Ureter (tissue), 1 donor: ENCODE measurements around the gene CRB1. TPM values are rescaled to one million over a fixed set of nuclear protein-coding genes. Genes with fewer than 3 reads are reported as not detected.

Source experiments
- DNase-seq: peaks from one replicate; pipeline ENCODE4 v3.0.0-alpha.2; 2020; ENCODE audit warnings: low spot score
- total RNA-seq: library from RNA; stranded (reverse); gene quantifications from one replicate; pipeline ENCODE4 v1.2.4, GENCODE V29; 2023
- donor health status: DM: yes; HTN: yes; CAD: no.

Gene CRB1
- total RNA-seq, 1 donor from 2014 or later, result 0.18 TPM

DNA sequence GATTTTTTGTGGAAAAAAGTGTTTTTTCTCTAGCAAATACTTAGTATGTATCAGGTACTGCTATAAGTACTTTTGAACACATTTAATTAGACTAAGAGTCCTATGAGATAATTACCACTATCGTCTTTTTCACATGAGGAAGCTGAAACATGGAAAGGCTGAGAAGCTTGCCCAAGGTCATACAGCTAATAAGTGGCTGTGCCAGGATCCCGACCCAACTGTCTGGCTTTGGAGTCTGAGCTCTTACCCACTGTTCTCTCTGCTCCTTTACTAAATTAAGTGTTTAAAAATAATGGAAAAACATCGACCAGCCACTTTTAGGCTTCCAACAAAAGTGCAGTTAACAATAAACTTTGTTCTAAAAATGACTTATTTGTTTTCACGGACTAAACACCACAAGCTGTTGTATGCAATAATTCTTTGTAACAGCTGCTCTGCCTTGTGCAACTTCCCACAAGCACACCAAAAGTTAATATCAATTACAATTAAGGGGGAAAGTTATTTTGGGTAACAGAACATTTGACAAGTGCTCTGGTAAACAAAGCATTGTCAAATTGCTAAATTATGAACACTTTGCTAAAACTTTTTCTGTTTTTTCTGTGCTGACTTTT, 75.7 kb downstream of the CRB1 start:
- DNase-seq, result no peak

DNA sequence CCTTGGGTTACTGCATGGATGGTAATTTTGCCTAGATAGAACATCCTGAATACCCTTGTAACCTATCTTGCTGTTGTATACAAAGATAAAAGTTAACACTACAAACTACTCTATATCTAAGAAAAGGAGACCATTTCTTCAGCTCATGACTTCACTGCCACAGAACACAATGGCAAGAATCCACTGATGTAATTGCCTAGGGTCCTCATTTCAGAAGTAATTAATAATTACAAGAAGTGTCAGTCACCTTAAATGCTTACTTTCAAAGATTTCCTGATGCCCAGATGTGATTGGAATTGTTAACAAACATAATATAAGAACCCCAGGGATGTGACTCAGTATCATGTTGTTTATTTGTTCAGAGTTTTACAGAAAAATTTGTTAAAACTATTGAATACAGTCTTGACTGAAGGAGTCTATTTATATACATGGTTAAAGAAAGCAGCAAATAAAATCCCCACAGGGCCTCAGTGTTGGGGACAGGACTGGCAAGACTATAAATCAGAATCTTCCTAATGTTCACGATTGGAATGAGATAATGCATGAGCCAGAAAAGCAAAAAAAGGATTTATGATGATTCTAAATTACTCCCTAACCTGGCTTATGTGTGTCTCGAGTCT, 83.9 kb downstream of the CRB1 start:
- DNase-seq, result no peak

DNA sequence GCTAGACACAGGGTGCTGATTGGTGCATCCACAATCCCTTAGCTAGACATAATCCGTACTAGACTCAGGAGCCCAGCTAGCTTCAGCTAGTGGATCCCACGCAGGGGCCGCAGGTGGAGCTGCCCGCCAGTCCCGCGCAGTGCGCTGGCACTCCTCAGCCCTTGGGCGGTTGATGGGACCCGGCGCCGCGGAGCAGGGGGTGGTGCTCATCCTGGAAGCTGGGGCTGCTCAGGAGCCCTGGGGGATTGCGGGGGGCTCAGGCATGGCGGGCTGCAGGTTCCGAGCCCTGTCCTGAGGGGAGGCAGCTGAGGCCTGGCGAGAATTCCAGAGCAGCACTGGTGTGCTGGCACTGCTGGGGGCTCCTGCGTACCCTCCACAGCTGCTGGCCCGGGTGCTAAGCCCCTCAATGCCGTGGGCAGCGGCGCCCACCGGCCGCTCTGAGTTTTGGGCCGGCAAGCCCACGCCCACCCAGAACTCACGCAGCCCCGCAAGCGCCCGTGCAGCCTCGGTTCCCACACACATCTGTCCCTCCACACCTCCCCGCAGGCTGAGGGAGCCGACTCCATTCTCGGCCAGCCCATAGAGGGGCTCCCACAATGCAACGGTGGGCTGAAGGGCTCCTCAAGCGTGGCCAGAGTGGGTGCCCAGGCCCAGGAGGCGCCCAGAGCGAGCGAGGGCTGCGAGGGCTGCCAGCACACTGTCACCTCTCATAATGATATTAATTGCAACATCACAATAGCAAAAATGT, 87.4 kb downstream of the CRB1 start:
- DNase-seq, result no peak

DNA sequence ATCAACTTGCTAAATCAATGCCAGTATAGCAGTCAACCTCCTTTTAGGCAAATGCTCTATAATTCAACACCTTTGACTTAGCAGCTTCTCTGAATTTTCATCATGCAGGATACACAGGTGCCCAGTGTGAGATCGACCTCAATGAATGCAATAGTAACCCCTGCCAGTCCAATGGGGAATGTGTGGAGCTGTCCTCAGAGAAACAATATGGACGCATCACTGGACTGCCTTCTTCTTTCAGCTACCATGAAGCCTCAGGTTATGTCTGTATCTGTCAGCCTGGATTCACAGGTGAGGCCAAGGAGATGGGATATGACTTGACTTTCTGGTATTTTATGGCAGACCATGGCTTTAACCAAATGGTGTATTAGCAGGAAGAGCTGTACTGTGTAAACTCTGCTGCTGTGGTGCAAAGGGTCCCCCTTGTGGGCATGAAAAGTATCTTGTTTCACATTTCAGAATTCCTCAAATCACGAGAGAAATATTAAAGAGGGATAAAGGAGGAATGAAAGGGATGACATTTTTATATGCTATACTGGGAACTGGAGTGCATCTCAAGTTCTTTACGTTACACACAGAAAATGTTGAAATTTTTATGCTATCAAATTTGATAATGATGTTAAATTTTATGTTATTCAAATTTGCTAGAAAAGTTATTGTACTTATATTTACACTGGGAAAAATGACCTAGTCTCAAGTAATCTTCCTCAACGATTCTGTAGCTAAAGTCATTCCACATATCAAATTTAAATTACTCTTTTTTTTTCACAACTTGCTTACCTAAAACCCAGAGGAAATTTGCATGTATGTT, 88.9 kb downstream of the CRB1 start:
- DNase-seq, result no peak

DNA sequence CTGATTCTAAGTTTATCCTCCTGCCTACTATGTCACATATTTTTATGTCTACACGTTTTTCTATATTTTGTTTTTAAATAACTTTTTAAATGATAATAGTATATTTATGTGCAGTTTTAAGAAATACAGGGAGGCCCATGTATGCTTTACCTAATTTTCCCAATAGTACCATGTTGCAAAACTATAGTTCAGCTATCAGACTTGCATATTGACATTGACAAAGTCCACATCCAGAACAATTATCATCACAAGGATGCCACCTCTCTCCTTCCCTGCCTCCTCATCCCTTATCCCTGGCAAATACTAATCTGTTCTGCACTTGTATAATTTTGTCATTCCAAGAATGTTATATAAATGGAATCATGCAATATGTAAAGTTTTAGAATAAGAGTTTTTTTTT, 90.9 kb downstream of the CRB1 start:
- no peak for DNase-seq

DNA sequence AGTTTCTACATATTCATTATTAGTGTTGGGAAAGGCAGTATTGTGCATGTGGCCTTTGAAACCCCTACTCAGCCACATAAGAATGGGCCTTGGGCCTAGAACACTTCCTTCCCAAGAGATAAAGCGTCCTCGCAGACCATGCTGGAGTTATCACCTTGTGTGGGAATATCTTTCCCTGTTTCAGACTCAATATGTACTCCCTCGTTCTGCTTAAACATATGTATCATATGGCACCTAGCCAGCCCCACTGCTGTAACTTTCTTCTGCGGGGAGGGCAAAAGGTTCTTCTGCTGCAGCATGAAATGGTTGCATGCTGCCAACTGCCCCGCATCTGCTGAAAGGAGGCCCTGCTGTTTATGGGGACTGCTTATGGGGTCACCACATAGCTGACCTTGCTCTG, 92.0 kb downstream of the CRB1 start:
- no peak for DNase-seq

DNA sequence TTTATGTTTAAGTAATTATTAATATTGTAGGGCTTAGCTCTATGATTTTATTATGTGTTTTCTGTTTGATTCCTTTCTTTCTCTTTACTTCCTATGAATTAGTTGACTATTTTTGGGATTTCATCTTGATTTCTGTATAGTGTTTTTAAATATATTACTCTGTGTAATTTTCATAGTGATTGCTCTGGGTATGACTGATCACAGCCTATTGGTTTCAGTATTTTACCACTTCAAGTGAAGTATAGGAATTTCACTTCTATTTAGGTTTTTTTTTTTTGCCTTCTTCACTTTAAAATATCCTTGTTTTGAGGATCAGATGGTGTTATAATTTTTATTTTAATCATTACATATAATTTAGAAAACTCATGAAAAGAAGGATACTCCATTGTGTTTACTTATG, 94.8 kb downstream of the CRB1 start:
- no peak for DNase-seq

DNA sequence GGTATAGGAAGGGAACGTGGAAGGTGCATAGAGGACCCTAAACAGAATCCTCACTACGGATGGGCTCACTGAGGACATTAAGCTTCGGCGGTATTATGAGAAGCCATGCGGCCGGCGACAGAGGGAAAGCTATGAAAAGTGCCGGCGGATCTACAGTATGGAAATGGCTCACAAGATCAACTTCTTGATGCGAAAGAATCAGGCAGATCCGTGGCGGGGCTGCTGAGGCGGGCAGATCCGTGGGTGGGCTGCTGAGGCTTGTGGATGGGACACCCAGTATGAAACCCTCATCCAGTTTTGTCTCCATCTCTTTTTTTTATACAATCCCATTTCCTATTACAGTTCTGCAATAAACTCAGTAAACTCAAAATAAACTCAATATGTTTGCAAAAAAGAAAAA, 95.8 kb downstream of the CRB1 start:
- no peak for DNase-seq

DNA sequence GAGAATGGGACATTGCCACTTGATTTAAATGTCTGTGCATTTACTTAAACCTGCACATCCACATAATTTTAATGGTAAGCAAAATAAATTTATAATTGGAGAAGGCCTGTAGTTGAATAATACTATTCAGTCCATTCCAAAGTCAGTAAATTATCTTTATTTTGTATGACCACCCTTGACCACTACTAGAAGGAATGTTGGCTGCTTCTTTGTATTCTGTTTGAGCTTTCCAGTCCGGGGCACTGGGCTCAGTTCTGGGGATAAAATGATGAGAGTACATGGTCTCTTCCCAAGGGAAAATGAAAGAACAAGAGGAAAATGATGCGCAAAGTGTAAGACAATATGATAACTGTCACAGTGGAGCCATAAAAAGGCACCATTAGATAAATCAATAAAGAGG, 98.9 kb downstream of the CRB1 start:
- DNase-seq, result no peak

DNA sequence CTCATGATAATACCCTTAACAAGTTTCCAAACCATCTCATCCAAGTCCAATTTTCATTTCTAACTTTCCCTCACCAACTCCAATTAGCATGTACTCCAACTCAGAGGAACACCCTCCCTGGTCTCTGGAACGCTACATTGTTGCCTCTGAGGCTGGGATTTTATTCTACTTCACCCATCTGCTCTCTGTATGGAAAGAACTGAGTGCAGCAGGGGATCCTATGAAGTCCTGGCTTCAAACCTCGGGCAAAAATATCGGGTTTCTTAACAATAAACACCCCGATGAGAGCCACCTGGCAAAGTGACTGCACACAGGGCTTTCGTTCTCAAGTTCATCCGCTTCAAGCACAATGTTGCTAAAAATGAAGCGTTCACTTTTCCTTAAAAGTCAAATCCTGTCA, 99.6 kb downstream of the CRB1 start:
- DNase-seq, result no peak

DNA sequence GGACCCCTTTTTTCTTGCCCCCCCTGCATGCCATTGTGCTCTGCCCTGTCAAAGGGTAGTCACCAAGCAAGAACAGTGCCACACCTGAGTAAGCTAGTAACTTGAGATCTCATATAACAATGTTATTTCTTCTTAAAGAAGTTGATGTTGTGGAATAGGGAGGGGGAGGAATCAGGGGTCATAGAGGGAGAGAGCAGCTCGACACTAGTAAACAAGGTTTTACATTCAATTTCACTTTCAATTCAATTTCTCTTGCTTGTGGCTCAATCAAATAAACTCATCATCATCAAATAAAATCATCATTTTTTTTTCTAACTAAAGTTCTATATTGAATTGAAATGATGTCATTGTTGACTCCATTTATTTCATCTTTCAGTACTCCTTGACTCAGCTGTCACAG, 106.4 kb downstream of the CRB1 start:
- DNase-seq, result no peak

DNA sequence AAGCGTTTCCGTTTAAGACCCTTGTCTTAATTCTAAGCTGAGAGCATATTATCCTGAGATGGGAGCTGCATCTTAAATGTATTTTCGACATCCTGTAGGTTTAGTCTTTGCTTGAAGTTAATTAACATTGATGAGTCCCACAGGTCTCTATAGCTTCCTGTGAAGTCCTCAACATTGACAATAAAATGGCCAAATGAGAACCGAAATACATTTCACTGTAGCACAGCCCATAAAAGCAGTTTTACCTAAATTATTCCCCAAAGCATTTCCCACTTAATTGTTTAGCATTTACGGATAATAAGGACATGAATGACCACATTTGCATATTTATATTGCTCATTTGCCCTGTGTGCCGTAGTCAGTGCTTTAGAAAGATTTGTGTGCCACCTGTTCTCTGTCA, 116.4 kb downstream of the CRB1 start:
- no peak for DNase-seq

DNA sequence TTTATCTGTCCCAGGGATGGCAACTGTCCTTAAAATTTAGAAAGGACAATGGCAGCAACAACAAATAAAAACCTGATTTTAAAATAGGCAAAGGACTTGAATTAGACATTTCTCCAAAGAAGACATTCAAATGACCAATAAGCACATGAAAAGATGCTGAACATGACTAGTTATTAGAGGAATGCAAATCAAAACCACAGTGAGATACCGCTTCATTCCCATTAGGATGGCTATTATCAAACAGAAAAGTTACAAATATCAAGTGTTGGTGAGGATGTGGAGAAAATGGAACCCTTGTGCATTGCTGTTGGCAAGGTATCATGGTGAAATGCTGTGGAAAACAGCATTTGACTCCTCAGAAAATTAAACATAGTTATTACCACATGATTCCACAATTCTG, 120.7 kb downstream of the CRB1 start:
- no peak for DNase-seq

DNA sequence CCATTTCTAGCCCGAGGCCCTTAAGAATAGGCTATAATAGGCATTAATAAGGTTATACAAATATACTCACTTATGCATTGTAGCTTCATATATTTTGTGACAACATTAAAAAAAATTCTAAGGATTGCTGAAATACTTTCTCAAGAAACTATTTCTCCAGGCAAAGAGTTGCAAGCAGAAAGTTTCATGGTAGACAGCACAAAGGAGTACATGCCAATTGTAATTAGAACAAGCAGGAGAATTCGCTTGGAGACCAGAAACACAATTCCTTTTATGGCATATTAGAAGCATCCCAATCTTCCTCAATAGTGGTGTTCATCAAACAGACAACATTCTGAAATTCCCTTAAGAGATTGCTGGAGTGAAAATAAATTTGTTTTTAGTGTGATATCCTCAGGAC, 122.8 kb downstream of the CRB1 start:
- no peak for DNase-seq

DNA sequence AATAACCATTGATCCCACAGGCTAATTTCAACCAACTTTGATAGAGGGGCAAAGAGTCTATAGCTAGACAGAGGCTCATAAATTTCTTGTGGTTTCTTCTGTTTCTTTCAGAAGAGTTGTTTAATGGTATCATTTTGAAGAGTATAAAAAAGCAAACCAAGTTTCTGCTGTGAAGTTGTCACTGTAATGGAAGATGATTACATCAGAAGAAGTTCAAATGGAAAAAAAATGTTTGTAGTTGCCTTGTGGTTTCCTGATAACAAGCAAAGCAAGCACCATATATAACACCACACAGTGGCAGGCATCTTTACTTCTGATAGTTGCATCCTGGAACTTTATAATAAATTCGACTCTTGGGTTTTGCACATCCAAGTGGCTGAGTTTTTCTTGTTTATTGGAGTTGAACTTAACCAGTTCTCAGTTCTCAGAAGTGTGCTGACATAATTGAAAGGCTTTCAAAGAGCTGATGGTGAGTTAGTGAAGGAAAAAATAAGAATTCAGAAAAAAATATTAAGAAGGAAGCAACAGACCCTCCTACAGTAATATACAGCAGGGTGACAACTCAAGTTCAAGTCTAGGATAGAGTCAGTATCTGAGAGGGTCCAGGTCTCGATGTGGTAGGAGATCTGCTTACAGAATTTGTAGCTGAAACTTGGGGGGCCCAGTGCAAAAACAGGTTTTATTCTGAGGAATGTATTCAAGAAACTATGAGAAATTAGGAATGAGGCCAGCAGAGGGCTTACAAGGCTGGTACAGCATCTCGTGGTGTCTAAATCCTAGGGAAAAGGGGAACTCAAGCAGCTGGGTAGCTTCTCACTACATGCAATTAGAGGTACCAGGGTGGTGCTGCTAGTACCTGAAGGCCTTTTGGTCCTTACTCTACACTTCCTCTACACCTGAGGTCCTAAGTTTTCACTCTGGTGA, 123.5 kb downstream of the CRB1 start:
- DNase-seq, result no peak

DNA sequence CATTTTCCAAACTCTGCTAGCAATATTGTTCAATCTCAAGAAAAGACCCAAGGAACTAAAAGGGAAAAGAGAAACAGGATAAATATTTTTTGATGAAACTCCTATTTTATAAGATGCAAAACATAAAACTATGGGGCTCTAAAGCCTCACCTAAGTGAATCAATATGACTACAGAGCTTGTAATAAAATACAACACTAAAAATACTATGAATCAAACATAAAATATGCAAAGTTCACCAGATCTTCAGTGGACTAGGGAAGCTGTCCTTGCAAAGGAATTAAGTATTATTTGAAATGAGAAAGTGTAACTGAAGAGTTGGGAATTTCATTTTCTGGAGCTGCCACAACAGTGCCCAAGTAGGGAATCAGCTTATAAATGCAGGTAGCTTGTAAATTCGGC, 124.5 kb downstream of the CRB1 start:
- DNase-seq, result no peak

DNA sequence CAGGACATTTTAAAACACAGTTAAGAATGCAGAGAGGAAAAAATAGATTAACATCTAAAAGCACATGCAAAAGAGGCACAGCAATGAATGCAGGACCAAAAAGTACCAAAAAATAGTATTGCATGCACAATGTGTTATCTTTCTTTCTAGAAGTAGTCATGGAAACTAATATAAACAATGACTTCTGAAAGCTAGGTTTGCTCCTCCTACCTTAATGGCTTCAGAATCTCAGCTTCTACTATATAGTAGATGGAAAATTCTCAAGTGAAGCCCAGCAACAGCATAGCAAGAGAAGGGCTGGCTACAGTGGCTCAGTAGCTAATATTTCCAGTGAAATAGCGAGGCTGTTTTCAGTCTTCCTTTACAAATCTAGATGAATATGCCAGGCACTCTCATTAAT, 125.1 kb downstream of the CRB1 start:
- DNase-seq, result no peak

DNA sequence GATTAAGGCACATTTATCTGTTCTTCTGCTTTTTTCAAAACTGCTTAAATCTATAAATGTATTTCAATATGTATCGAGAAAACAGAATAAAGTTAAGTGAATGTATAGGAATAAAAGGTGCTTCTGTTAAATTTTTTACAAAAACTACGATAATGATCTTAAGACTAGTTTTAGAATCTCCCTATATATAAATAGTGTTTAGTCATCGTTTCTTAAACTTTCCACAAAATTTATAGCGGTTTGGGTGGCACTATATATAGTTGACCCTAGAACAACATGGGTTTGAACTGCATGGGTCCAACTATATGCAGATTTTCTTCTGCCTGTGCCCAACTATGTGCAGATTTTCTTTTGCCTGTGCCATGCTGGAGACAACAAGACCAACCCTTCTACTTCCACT, 125.7 kb downstream of the CRB1 start:
- DNase-seq, result no peak

DNA sequence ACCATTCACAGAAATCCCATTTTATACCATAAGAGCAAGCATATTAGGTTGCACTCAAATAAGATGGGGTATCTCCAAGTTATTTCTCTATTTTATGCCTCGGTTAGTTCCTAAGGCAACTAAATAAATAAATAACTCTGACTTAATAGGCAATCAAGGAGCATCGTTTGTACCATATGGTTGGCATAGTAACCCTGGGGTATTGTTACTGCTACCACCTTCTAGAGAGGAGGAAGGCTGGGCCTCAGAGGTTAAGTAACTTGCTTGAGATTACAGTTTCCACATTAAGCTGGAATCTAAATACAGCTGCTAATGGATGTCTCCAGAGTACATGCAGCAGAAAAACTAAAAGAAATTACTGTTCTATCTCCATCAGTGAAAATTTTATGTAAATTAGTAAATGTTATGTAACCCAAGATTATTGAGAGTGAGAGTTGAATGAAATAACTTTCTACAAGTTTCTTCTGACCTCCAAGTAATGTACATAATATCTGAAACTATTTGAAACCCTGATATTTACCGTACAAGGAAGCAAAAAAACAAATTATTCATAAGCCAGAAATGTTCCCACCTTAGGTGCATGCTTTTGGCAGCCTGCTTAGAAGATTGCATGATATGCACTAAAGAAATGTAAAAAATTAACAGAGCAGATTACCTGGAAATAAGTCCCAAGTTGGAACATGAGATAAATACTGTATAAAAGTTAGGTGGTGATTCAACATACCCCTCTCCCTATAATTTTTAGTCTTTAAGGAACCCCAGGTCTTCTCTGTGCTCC, 127.0 kb downstream of the CRB1 start:
- no peak for DNase-seq

DNA sequence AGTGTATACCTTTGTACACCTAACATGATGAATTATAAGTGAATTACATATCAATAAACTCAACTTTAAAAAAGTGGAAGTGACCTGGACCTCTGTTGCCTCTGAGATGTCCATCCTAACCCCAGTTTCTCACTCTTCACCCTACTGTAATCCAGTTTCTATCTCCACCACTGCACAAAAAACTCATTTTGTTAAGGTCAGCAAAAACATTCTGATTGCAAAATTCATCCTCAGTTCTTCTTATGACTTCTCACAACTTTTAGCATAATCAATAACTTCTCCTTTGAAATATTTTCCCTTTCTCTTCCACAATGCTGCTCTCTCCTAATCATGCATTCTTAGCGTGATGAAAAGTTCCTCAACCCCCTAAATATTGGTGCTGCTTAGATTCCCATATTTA, 129.8 kb downstream of the CRB1 start:
- no peak for DNase-seq
